HG02759 (cell line): ENCODE measurements around the gene ABCC10.
"Not testable (repeated sequence)": the region's sequence is repeated elsewhere in the genome, so short reads cannot be mapped to it uniquely, and the experiment has no call there.

Source experiments
- ATAC-seq: cut with Tn5 transposase; IDR thresholded peaks from one replicate; pipeline ENCODE4 v1.9.1; 2021; ENCODE audit warnings: mild to moderate bottlenecking, moderate library complexity; ENCODE audit not compliant: unreplicated experiment

ABCC10 gene

DNA sequence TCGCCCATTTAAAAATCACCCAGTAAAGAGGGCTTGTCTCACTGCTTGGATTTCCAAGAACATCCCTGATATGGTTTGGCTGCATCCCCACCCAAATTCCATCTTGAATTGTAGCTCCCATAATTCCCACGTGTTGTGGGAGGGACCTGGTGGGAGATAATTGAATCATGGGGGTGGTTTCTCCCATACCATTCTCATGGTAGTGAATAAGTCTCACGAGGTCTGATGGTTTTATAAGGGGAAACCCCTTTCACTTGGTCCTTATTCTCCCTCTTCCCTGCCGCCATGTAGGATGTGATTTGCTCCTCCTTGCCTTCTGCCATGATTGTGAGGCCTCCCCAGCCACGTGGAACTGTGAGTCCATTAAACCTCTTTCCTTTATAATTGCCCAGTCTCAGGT, 39.9 kb downstream of the ABCC10 start:
- not testable (repeated sequence) for ATAC-seq

DNA sequence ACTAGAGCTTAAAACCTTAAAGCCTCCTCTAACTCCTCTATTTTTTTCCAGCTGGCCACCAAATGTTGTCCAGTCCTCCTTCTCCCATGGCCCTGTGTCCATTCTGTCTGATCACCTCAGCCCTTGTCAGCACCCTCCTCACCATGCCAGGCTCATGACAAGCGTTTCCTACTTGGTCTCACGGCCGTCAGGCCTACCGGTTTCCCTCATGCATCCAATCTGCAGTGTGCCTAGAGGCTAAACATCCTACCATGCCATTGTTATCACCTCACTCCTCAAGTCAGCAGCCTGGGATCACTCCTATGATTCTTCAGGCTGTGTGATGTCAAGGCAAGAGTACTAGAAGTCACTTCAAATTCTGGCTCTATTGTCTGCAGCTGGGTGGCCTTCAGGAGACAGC, 40.4 kb downstream of the ABCC10 start:
- ATAC-seq: no peak

DNA sequence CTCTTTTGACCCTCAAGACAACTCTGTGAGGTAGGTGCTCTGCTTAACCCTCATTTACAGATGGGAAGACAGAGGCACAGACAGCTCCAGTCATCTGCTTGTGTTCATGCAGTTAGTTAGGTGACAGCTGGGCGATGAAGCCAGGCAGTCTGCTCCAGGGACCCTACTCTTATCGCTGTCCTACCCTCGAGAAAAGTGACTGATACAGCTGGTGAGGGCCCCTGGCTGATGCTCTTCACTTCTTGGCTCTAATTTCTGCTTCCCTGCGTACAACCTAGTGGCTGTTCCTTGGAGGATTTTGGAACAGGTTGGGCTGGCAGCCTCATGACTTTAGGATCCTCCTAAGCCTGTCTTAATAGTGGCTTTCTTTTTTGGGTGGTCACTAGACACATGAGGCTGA, 40.9 kb downstream of the ABCC10 start:
- ATAC-seq: no peak

DNA sequence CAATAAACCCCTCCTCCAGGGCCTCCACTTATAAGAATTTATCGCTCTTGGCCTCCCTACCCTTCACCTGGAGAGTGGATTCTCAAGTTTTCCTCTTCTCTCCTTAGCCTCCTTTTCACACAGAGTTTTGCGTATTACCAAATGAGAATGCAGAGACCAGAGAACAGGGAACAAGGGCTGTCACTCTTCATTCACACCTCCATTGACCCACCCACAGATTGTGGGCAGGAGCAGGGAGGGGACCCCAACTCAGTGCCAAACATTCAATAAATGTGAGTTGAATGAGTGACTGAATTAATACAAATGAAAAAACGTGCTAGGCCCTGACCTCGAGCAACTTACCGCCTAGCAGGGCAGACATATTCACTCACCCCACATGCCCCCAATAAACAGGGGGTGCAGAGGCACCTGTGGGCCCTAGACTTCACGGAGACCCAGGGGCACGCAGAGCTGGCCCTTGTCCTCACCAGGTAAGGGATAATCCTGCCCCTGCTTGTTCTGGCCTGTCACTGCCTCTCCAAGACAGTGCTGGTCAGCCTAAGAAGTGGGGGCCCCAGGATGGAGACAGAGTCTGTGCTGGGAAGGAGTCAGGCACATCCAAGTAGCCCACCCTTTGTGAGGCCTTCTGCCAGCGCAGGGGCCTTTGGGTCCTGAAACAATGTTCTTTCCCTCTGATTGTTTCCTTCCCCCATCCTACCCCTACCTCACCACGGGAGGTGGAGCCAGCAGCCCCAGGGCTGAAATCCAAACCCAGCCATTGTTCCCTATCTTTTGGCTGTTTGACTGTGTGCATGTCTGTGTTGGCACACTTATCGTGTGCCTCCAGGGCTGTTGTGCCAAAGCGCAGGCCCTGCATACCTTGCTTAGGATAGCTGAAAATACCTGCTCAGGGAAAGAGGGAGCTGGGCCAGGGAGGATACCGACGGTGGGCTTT, 41.7 kb downstream of the ABCC10 start:
- no peak for ATAC-seq

GRCh38 chr6:43469947-43470346, 42.6 kb downstream of the ABCC10 start:
- ATAC-seq: no peak

- ATAC-seq: no peak
These were observed 44.1 kb downstream of the ABCC10 start for GRCh38 chr6:43471399-43471798.

GRCh38 chr6:43472515-43472914, 45.2 kb downstream of the ABCC10 start:
- no peak for ATAC-seq

GRCh38 chr6:43475516-43475915, 48.2 kb downstream of the ABCC10 start:
- ATAC-seq: no peak

GRCh38 chr6:43476746-43477145, 49.4 kb downstream of the ABCC10 start:
- no peak for ATAC-seq

GRCh38 chr6:43477235-43478007, 50.1 kb downstream of the ABCC10 start, which contains the start of gene TJAP1:
Gene TJAP1 (plus strand): TSS chr6:43477570. CDS start chr6:43499002, 21,432 bp downstream.
- ATAC-seq: peak; percentile 98

DNA sequence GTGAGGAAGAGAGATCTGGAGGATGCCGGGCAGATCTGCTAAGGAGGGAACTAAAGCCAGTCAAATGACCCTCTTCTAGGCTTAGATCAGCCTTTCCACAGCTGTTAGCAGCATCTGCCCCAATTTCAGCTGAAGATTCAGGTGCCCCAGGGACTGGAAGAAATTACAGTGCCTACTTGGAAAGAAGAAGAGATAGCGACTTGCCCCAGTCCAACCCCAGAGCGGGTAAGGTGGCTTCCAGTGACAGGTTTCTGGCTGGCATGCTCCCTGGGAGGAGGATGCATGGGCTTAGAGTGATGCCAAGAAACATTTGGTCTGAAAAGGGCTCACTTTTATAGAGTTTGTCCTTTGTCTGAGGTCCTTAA, 50.6 kb downstream of the ABCC10 start:
- no peak for ATAC-seq

DNA sequence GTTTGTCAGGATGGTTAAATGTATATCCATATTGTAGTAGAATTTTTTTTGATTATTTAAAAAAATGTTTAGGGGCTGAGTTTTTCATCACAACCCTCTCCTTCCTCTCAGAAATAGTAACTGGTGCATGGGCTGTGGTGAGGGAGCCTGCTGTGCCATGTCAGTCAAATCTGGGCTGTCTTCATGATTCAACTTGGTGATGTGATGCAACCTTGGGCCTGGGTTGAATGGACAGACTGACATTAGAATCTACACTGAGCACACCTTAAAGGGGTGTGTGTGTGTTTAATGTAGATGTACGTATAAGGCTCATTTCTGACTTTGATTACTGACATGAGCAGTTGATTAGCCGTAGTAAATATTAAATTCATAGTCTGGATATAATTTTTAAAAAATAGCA, 53.7 kb downstream of the ABCC10 start:
- no peak for ATAC-seq

- no peak for ATAC-seq
These were observed 54.4 kb downstream of the ABCC10 start for GRCh38 chr6:43481591-43482236.

- no peak for ATAC-seq
These were observed 61.4 kb downstream of the ABCC10 start for GRCh38 chr6:43488667-43489276.

GRCh38 chr6:43489277-43490072, 62.1 kb downstream of the ABCC10 start:
- ATAC-seq: no peak

DNA sequence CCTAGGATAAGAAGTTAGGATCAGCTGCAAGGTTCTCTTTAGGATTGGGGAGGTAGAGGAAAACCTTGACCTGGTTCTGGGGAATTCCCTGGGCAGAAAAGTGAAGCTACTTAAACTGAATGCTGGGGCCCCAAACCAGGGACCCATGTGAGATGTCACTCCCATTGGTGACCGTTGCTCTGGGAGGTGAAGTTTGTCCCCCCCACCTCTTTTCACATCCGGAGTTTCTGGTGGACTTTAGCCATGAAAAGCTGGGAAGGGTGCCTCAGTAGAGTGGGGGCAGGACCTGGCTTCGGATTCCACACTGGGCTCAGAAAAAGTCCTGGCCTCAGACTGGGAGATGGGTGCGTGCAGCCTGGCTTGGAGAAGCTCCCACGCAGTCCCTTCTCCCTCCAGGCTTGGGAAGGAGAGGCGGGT, 63.2 kb downstream of the ABCC10 start:
- no peak for ATAC-seq

GRCh38 chr6:43491750-43492661, 64.7 kb downstream of the ABCC10 start:
- ATAC-seq: no peak

- no peak for ATAC-seq
These were observed 65.3 kb downstream of the ABCC10 start for GRCh38 chr6:43492673-43493072.

- no peak for ATAC-seq
These were observed 65.9 kb downstream of the ABCC10 start for GRCh38 chr6:43493230-43493629.
